GM12891 (cell line): ENCODE data around the gene PIGU.

Source experiments
- DNase-seq: peaks from one replicate; pipeline ENCODE4 v3.0.0; 2011; ENCODE audit warnings: low spot score; ENCODE audit not compliant: insufficient read length
- FAIRE-seq: peaks from 2 replicates; lab custom pipeline; 2011; peaks lifted over from hg19 to GRCh38; lab: Jason Lieb, UNC
- PAX5 ChIP-seq: IDR thresholded peaks from 2 replicates; pipeline ENCODE4 v1.6.1; 2011; ENCODE audit warnings: low read length, moderate library complexity, mild to moderate bottlenecking; ENCODE audit not compliant: insufficient read depth, severe bottlenecking
- POLR2A ChIP-seq: IDR thresholded peaks from 2 replicates; pipeline ENCODE4 v1.6.1; 2011; ENCODE audit warnings: low read depth, low read length, control low read depth
- POLR2AphosphoS5 ChIP-seq: IDR thresholded peaks from 2 replicates; pipeline ENCODE4 v1.6.1; 2011; ENCODE audit warnings: low read depth, low read length, control low read depth
- POU2F2 ChIP-seq: IDR thresholded peaks from 2 replicates; pipeline ENCODE4 v1.6.1; 2011; ENCODE audit warnings: low read depth, mild to moderate bottlenecking, control low read depth, low read length, moderate library complexity
- SPI1 ChIP-seq: IDR thresholded peaks from 2 replicates; pipeline ENCODE4 v1.6.1; 2011; ENCODE audit warnings: low read depth, low read length, control low read depth
- TAF1 ChIP-seq: IDR thresholded peaks from 2 replicates; pipeline ENCODE4 v1.6.1; 2011; ENCODE audit warnings: low read depth, low read length, control low read depth

Gene PIGU

DNA sequence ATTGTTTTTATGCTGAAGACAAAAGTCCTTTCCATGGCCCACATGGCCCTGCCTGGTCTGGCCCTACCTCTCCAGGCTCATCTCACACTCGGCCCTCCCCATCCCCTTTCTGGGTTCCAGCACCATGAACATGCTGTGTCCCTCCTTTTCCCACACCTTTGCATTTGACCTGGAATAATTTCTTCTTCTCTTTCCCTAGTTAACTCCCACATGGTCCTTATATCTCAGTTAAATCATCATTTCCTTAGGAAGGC is 38.9 kb downstream of the PIGU start:
- FAIRE-seq: no peak
- DNase-seq: no peak
- TF ChIP-seq POLR2A (no peak), SPI1 (no peak), POLR2AphosphoS5 (no peak)

- FAIRE-seq: no peak
- no peak for DNase-seq
- no peak for TF ChIP-seq POLR2AphosphoS5
These were observed 39.5 kb downstream of the PIGU start for GRCh38 chr20:34637245-34638038.

- DNase-seq (no peak), FAIRE-seq (no peak)
- TF ChIP-seq TAF1 (no peak), PAX5 (no peak), POU2F2 (no peak), POLR2AphosphoS5 (no peak), SPI1 (no peak), POLR2A (no peak)
These were observed 40.2 kb downstream of the PIGU start for GRCh38 chr20:34636648-34637047.

DNA sequence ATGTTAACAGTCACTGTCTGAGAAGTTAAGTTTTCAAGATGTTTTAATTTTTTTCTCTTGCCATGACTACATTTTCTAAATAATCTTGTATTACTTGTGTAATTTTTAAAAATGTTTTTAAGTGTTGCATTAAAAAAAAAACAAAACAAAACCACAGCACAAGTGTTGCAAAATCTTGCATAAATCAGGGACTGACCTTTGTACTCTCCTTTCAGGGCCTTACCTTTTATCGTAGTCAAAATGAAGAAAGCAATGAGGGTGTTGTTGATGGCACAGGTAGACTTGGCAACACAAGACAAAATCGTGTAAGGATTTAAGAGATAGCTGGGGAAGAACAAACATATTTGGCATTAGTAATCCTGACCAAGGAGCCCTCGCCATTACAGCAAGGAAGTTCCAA is 42.5 kb downstream of the PIGU start:
- DNase-seq: no peak
- TF ChIP-seq POLR2A: no peak
- no peak for TF ChIP-seq POU2F2
- no peak for TF ChIP-seq POLR2AphosphoS5
- no peak for TF ChIP-seq PAX5
- no peak for TF ChIP-seq SPI1
- TF ChIP-seq TAF1: no peak
- no peak for FAIRE-seq

- TF ChIP-seq POU2F2 (no peak), POLR2A (no peak), TAF1 (no peak), PAX5 (no peak), POLR2AphosphoS5 (no peak)
- FAIRE-seq (no peak), DNase-seq (no peak)
These were observed 43.9 kb downstream of the PIGU start for GRCh38 chr20:34632870-34633452.

DNA sequence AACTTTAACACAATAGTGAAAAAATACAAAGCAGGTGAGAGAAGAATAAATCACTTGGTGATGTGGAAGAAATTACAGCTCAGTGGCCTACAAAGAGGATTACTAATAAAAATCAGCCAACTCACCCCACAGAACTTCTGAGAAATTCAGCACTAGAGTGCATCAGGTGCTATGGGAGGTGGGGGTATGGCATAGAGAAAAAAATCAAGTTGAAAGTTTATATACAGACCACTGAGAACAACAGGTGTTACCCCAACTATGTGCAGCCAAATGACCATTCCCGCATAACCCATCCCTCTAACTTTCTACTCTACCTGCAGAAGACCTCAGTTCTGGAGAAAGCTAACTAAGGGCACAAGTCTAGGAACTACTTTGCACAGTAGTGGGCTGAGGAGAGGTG is 47.0 kb downstream of the PIGU start:
- DNase-seq (no peak), FAIRE-seq (no peak)

GRCh38 chr20:34629342-34629741 is 47.5 kb downstream of the PIGU start:
- no peak for DNase-seq
- no peak for FAIRE-seq
- TF ChIP-seq POLR2A (no peak), SPI1 (no peak), TAF1 (no peak), PAX5 (no peak), POU2F2 (no peak), POLR2AphosphoS5 (no peak)

More for the DNA sequence above, 47.0 kb downstream of the PIGU start:
- TF ChIP-seq POLR2AphosphoS5: no peak
- TF ChIP-seq POLR2A: no peak
- TF ChIP-seq PAX5: no peak
- no peak for TF ChIP-seq SPI1
- no peak for TF ChIP-seq TAF1
- TF ChIP-seq POU2F2: no peak

DNA sequence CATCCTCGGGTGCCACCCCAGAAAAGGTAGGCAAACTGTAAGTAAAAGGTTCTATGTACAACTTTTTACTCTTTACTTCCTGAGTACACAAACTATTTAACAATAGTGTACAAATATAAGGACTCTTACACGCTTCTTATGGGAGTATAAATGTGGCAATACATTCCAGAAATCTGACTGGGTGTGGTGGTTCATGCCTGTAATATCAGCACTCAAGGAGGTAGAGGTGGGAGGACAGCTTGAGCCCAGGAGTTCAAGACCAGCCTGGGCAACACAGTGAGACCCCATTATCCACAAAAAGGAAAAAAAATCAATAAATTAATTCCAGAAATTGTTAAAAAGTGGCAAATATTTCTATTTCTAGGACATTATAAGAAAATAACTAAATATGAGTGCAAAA is 48.9 kb downstream of the PIGU start:
- FAIRE-seq (no peak), DNase-seq (no peak)
- TF ChIP-seq POU2F2 (no peak), PAX5 (no peak), TAF1 (no peak), POLR2A (no peak), POLR2AphosphoS5 (no peak), SPI1 (no peak)

DNA sequence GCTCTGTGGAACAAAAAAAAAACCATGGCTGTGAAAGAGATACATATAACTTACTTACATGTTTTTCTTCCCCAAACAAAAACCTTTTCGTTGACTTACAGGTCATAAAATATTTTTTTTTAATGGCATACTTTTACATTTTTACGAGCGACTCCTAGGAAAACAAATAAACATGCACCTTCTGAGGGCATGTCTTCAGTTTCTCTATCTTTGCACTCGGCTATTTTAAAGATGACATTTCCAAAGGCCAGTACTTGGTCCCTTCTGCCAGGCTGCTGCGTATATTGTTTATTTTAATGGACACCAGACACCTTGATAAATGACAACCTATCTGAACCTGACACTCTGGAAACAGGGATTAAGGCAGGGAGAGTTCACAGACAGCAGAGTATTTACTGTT is 49.4 kb downstream of the PIGU start:
- no peak for DNase-seq
- no peak for FAIRE-seq
- no peak for TF ChIP-seq POU2F2
- TF ChIP-seq PAX5: no peak
- no peak for TF ChIP-seq TAF1
- no peak for TF ChIP-seq SPI1
- TF ChIP-seq POLR2AphosphoS5: no peak
- TF ChIP-seq POLR2A: no peak

GRCh38 chr20:34626992-34627391 is 49.9 kb downstream of the PIGU start:
- TF ChIP-seq SPI1: no peak
- no peak for TF ChIP-seq PAX5
- TF ChIP-seq POU2F2: no peak
- TF ChIP-seq POLR2AphosphoS5: no peak
- no peak for TF ChIP-seq TAF1
- no peak for TF ChIP-seq POLR2A
- FAIRE-seq (no peak), DNase-seq (no peak)

- TF ChIP-seq POU2F2 (no peak), PAX5 (no peak), POLR2AphosphoS5 (no peak), POLR2A (no peak), TAF1 (no peak), SPI1 (no peak)
- no peak for DNase-seq
- no peak for FAIRE-seq
These were observed 52.3 kb downstream of the PIGU start for GRCh38 chr20:34624629-34625028.
